Cardiac fibroblast (primary cell): ENCODE results near the gene TMEM150A.
A peak's percentile ranks its signal among the peaks of the same experiment; 100 is the strongest.

ENCODE experiments used
- DNase-seq, 2 donors: peaks; one replicate each; pipeline versions ENCODE4 v3.0.0 to v3.0.0-alpha.2; 2010; ENCODE audit warnings: low read depth in 2 of 2
- H3K4me3 ChIP-seq, 2 donors: replicated peaks in 1 of 2; 1 replicate in 1 of 2; 2 replicates in 1 of 2; pipeline ENCODE4 v1.5.1; 2011; ENCODE audit warnings: low read depth in 2 of 2, low read length in 2 of 2, mild to moderate bottlenecking in 2 of 2, moderate library complexity in 1 of 2
- TF ChIP-seq, protein P1 (sequence below): IDR thresholded peaks from one replicate; pipeline ENCODE4 v1.5.1; 2011; ENCODE audit warnings: low read depth, mild to moderate bottlenecking, low read length, inconsistent platforms

Gene TMEM150A, protein sequence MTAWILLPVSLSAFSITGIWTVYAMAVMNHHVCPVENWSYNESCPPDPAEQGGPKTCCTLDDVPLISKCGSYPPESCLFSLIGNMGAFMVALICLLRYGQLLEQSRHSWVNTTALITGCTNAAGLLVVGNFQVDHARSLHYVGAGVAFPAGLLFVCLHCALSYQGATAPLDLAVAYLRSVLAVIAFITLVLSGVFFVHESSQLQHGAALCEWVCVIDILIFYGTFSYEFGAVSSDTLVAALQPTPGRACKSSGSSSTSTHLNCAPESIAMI

DNA sequence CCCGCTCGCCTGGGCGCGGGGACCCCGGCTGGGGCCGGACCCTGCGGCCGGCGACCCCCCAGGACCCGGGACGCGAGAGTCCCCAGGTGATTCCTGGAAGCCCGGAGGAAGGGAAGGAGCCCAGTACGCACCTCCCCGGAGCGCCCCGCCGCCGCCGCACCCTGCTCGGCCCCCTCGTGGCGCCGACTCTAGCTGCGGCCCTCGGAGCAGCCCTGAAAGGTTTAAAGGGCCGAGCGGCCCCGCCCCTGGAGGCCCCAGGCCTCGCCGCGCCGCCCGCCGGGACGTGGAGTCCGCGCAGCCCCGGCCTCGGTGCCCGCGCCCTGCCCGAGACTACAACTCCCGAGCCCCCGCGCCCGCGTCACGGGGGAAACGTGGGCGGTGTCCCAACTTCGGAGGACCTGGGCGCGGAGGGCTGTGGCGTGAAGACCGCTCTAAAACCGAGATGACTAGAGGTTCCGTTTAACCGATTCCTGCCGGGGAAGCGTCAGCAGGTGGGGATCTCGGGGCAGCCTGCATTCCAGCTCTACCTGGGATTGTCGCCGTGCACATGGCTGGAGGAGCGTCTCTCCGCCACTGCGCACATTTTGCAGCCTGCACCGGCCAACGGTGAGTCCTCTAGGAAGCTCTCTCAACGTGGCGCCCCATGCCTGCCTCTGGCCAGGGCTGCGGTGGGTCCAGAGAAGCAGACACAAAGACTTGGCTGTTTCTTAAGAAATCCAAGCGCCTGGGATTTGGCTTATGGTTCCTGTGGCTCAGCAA lies at the start of gene TMEM150A:
TSS of gene TMEM150A (minus strand) at position 223 of the 759 bp plus-strand sequence. CDS start 750 bp downstream, outside the sequence.
- H3K4me3 ChIP-seq, result peak within 1 kb of the TSS; percentile 91 to 92
- TF ChIP-seq, protein P1, sequence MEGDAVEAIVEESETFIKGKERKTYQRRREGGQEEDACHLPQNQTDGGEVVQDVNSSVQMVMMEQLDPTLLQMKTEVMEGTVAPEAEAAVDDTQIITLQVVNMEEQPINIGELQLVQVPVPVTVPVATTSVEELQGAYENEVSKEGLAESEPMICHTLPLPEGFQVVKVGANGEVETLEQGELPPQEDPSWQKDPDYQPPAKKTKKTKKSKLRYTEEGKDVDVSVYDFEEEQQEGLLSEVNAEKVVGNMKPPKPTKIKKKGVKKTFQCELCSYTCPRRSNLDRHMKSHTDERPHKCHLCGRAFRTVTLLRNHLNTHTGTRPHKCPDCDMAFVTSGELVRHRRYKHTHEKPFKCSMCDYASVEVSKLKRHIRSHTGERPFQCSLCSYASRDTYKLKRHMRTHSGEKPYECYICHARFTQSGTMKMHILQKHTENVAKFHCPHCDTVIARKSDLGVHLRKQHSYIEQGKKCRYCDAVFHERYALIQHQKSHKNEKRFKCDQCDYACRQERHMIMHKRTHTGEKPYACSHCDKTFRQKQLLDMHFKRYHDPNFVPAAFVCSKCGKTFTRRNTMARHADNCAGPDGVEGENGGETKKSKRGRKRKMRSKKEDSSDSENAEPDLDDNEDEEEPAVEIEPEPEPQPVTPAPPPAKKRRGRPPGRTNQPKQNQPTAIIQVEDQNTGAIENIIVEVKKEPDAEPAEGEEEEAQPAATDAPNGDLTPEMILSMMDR, result no peak
- peak; percentile 87 to 94 for DNase-seq

DNA sequence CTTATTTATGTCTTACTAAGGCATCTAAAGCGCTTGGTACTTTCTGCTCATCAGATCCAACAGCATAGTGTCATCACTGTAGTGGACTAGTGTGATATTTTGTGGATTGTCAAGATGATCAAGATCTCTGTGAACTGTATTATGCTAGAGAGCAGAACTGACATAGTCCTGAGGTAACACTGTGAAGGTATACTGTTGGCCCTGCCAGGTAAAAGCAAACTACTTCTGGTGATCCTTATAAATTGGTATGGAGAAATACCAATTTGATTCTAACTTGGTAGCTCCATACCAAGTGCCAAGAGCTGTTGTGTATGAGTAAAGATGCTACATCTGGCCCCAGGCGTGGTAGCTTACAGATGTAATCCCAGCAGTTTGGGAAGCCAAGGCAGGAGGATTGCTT lies 49.6 kb upstream of the TMEM150A start:
- DNase-seq, result no peak
- no peak overlapping the region for H3K4me3 ChIP-seq
- TF ChIP-seq, protein P1, result no peak

DNA sequence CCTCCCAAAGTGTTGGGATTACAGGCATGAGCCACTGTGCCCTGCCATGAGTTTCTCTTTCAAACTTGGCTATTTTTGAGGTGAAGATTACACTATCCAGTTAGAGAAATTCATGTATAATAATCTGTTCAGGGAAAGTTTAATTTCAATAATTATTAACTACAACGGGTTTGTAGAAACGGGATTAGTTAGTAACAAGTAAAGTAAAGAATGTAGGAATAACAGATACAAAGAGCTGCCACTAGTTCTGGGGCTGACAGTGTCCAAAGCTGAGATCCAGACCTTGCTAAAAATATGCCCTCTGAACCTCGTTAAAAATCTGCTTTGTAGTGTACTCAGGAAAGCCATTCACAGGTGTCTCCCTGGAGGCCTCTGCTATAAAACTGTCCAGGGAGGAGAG lies 48.6 kb upstream of the TMEM150A start:
- DNase-seq, result no peak
- TF ChIP-seq, protein P1, result no peak
- no peak overlapping the region for H3K4me3 ChIP-seq

DNA sequence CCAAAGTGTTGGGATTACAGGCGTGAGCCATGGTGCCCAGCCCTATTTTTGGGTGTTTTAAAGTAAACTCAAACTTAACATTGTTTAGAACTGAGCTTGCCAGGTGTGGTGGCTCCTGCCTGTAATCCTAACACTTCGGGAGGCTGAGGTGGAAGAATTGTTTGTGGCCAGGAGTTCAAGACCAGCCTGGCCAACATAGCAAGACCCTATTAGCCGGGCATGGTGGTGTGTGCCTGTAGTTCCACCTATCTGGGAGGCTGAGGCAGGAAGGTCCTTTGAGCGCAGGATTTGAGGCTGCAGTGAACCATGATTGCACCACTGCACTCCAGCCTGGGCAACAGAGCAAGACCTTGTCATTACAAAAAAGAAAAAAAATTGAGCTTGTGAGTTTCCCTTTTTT lies 48.0 kb upstream of the TMEM150A start:
- H3K4me3 ChIP-seq, result no peak overlapping the region
- no peak for DNase-seq
- TF ChIP-seq, protein P1, result no peak

DNA sequence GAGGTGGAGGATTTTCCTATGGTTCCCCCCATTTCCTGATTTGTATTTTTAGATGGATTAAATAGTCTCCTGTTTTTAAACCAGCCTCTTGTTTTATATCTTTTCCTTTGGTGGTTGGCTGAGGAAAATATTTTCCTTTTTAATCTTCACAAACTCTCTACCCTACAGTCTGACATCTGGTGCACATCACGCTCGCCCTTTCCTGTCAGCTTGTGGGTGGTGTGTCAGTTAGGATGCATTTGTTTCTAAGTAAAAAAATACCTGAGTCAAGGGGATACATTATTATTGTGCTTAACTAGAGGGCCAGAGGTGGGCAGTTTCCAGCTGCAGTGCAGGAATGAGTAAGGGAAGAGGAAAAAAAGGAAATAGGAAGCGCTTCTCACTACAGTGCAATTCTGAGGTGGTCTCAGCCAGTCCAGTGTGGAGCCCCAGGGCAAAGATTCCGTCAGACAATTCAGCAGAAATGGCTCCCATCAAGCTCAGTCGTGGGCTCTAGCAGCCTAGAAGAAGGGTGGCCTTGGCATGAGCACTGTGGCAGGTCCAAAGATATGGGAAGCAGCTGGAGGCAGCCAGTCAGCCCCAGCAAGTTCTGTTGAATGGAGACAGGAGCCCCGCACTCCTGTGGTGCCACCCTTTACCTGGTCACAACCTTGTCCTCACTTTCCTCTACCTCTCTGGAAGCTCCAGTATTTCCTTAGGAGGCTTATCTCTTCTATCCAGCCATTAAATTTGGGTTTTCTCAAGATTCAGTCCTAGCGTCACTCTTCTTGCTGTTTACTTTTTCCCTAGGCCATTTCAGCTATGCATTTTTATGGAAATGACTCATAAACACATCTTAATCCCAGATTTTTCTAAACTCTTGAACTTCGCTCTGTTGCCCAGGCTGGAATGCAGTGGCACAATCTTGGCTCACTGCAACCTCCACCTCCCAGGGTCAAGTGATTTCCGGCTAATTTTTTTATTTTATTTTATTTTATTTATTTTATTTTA lies 47.0 kb upstream of the TMEM150A start:
- TF ChIP-seq, protein P1, result no peak
- peak; percentile 55 to 63 for DNase-seq
- no peak overlapping the region for H3K4me3 ChIP-seq

DNA sequence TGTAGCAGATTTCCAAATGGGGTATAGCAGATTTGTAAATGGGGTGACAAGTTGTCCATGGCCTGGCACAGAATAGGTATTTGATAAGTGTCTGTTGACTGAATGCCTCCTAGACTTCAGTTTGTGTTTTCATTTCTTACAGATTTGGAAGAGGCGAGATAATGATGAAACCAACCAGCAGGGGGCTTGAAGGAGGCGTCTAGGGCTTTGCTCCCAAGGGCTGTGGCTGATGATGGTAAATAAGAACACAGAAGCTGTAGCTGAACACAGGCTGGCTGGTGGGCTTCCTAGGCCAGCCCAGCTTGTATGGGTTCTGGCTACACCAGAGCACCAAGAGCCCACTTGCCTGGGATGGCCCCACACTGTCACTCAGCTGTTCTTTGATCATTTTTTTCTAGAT lies 46.1 kb upstream of the TMEM150A start:
- DNase-seq, result peak; percentile 73 to 74
- TF ChIP-seq, protein P1, result peak; percentile 67
- H3K4me3 ChIP-seq, result no peak overlapping the region
